ENCODE results near the gene SHB. TPM values are rescaled to one million over a fixed set of nuclear protein-coding genes. Genes with fewer than 3 reads are reported as not detected.

Gene SHB
- total RNA-seq, 1 donor from 2014 or later: 12.2 TPM

DNA sequence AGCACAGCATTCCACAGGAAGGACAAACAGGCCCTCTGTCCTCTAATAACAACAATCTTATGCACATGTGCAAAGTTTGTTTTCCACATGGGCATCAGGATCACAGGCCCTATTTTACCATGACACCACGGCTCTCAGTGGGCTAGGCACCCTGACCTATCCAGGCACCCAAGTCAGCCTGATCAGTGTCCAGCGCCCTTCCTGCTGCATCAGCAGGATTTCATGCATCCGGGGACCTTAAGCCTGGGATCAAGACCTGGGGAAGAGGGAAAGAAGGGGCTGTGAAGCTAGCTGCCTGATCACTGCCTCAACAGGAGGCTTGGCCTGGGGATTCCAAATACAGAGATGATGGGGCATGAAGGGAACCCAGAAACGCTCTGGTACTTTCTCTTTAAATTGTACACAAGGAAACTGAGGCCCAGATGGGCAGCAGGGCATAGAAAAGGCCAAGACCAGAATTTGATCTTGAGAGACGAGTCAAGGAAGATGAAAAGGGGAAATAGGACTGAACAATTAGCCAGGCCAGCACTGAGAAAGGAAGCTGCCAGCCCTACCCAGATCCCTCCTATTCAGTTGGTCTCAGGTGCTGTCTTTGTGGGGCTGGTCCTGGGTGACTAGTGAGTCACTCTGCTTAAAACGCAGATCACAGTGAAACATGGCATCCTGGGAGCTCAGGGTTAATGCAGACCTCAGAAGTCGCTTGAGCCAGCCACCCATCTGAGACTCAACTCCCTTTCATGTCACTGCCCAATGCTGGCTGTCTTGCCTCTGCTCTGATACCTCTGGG lies 57.9 kb downstream of the SHB start:
- DNase-seq (ENCODE audit: low spot score in 2 of 2) (no peak), FAIRE-seq (no peak)

DNA sequence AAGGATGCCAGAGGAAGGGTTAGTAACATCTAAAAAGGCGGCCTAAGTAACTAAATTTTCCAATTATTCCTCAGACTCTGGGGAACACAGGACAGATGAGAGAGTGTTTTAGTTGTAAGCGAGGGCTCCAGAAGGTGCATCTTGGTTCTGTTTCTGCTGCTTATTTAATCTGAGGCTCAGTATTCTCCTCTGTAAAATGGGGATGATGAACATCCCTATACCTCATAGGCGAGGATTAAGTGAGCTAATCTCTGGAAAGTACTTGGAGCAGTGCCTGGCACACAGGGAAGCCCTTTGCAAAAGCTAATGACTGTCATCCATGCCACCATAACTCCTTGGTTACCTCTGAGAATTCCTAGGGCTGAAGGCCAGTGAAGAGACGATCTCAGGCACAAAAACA lies 59.0 kb downstream of the SHB start:
- DNase-seq (ENCODE audit: low spot score in 2 of 2): no peak
- no peak for FAIRE-seq

DNA sequence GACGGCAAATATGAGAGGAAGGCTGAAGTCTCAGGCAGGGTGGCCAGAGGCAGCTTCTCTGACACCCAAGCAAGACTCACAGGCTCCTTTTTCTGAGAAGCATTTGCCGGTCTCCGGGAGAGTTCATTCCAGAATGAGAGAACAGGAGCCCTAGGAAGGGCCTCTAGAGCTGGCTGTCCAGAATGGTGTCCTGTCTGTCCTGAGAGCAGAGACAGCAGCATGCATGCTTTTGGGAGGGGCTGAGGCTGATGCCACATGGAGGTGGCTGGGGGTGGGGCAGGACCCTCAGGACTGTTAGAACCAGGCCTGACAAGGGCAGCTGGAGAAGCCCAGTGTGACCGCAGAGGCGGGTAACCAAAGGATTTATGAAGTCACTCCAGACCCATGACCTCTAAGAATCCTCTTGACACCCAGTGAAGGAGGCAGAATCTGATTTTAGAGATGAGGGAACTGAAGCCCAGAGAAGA lies 60.0 kb downstream of the SHB start:
- DNase-seq (ENCODE audit: low spot score in 2 of 2): no peak
- FAIRE-seq: no peak

DNA sequence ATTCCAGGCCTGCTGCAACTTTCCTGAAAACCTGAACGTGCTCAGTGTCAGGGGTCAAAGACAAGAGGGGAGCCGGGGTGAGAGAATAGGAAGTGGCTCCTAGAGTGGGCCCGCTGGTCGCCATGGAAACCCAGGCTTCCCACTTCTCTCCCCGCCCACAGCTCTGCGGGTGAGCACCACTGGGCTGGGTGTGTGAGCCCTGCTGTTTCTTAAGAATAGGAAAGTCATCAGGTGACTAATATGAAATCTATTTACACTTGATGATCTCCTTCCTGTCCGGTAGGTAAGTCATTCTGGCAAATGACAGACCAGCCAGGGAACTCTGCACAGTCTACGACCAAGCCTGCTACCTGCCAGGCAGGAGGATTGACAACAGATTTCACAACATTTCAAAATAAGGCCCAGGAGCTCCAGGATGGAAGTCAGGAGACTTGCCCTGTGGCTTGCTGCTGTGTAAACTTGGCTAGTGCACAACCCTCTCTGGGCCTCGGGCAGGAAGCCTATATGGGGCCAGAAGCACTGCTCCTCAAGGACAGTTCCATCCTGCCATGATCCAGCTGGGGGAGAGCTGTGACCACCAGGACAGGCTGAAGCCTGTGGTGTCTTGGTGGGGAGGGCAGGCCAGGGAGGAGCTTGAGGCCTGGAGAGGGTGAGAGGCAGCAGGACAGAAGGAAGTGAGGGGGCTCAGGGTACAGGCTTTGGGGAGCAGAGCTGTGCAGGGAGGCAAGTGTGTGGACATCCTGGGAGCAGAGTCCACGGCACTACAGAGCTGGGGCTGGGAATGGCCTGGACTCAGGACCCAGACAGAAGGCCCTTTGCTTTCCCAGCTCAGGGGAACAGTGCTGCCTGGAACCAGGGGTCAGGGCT lies 60.6 kb downstream of the SHB start:
- FAIRE-seq (no peak), DNase-seq (ENCODE audit: low spot score in 2 of 2) (peak in 1 of 2 donors; percentile 46)

DNA sequence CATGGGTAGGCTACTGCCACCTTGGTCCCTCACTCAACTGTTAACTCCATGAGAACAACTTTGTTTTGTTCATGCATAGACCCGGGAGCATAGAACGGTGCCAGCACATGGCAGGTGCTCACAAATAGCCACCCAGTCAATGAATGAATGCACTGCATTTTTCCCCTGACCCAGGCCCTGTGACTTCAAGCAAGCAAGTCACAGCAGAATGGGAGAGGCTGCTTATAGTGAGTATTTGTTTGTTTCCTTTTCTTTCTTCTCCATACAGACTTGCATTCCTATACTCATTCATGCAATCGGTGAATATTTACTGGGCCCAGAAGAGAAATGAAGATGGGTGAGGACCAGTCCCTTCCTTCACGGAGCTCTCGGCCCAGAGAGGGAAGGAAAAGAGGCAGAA lies 62.0 kb downstream of the SHB start:
- no peak for FAIRE-seq
- DNase-seq (ENCODE audit: low spot score in 2 of 2): no peak

DNA sequence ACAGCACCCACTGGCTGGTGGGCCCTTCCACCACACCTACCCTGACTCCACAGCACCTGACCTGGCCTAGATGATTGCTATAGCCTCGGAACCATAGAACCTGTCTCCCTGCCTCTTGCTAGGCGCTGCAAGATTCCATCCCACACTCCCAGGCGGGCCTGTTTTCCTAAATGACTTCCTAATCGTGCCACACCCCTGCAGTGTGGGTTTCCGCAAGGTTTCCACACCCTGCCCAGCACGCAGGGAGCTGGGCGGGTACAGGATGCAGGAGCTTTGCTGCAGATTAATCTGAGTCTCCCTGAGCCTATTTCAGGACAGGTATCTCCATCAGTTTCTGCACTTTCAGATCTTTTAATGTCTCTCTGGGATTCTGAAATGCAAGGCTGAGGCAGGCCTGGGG lies 62.9 kb downstream of the SHB start:
- DNase-seq (ENCODE audit: low spot score in 2 of 2): no peak
- no peak for FAIRE-seq

DNA sequence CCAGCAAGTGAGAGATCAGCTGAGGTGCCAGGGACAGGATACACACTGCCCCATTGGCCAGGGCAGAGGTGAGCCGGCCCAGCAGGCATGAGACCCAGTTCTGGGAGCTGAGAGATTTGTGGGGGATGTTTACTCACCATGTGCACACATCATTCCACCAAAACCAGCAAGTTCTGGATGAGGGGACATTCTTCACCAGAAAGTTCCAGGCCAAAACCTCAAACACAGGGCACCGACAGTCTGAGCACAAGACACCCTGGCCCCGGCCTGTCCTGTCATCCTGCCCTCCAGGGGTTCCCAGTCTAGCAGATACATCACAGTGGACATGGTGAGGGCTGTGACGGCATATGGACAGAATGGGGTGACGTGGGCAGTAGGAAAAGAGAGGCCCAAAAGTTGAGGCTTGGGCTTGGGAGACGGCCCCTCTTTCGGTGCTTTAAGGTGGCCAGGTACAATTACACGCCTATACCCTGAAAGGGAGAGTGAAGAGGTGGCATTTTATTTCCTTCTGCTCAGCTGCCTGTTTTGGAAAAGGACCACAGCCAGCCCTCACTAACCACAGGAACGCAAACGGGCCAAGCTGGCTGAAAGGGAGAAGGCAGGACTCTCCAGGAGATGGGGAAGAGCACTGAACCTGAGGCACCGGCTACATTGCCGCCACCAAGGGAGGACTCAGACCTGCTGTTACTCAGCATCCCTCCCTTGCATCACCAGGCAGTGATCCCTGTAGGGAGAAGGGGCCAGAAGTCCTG lies 64.0 kb downstream of the SHB start:
- FAIRE-seq (no peak), DNase-seq (ENCODE audit: low spot score in 2 of 2) (no peak)

DNA sequence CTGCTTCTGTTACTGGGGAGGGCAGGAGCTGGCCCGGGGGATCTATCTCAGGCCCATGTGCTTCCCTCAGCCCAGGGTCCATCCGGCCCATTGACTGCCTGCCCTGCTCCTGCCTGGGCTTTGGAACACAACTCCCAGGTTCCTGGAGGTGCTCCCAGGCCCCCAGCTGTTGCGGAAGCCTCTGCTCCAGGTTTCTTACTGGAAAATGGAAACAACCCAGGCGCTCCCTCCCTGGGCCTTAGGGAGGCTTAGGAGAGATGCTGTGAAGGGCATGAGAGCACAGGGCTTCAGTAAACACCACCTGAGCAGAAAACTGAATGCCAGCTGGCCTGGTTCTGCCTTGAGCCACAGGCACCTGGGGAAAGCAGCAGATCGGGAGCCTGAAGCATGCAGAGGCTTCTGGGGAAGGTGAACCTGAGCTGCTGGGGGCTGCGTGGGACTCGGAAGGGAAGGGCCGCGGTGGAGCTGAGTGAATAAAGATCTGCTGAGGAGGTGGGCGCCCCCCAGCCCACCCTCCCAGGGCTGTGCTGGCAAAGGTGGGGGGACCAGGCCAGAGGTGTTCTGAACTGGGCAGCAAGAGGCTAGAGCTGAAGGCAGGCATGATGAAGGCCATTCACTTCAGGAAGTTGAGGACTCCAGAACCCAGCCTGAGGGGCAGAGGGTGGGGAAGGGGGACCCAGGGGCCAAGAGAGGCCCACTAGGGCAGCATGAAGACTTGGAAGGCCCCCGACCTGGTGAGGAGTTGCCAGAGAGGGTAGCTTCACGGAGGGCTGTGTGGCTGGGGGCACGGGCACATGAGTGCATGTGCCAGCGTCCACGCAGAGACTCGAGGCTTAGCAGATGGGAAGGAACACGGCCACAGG lies 64.8 kb downstream of the SHB start:
- FAIRE-seq: no peak
- no peak for DNase-seq (ENCODE audit: low spot score in 2 of 2)

DNA sequence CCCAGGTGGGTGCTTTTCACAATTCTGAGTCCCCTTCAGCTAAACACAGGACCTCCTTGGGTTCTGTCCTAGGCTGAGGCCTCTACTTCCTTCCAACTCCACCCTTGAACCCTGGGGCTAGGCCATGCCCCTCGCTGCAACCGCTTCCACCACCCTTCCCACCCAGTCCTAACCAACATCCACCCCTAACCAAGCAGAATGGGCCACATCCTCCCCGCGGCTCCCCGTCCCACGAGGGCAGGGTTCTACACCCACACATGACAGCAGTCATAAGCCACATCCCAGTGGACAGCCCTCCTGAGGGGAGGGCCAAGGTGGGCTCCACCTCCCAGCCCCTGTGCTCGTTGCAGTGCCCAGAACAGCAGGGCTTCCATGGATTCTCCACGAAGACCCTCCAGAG lies 65.8 kb downstream of the SHB start:
- FAIRE-seq (no peak), DNase-seq (ENCODE audit: low spot score in 2 of 2) (no peak)

DNA sequence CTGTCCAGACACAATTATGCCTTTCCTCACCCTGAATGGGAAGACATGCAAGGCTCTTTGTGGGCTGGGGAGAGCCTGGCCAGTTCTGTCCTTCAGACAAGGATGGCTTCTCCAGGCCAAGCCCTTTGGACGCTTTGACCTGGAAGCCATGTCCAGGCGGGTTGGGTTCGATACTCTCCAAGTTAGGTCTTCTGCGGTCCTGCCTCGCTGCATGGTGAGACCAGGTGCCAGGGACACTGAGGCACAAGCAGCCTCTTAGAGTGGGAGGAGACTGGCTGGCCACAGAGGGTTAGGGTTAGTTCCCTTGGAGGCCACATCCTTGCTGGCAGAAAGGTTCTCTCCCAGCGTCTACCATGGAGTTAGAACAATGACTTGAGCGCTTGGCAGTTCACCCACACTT lies 67.6 kb downstream of the SHB start:
- FAIRE-seq (no peak), DNase-seq (ENCODE audit: low spot score in 2 of 2) (no peak)

DNA sequence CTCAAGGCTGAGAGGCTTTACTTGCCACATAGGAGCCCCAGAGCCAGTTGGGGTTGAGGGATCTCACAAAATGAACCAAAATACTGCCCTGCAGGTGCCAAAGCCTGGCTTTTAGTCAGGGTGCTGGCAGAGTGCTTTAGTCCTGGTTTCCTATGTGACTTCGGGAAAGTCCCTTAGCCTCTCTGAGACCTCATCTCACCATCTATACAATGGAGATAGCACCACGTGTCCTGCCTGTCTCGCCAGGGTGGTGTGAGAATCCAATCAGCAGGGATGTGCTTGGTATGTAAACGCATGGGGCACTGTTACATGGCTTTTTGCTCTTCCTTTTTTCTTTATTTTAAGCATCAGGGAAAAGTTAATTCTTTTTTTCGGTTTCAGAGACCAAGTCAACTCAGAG lies 68.3 kb downstream of the SHB start:
- DNase-seq (ENCODE audit: low spot score in 2 of 2) (no peak), FAIRE-seq (no peak)

DNA sequence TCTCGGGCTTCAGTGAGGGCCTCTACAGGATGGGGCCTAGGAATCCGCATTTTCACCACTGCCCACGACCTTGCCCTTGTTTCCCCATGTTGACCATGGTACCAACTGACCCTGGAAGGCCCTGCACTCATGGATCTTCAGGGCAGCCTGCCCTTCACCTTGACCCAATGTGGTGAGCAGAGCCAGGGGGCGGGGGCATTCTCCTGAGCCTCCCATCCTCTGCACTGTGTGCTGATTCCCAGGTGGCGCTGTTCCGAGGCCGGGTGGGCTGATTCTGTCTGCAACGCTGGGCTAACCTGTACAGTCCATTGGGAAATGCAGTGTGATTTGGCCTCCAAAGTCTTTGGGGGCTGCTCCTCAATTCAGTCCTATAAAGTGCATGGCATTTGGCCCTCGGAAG lies 68.7 kb downstream of the SHB start:
- FAIRE-seq: no peak
- no peak for DNase-seq (ENCODE audit: low spot score in 2 of 2)

DNA sequence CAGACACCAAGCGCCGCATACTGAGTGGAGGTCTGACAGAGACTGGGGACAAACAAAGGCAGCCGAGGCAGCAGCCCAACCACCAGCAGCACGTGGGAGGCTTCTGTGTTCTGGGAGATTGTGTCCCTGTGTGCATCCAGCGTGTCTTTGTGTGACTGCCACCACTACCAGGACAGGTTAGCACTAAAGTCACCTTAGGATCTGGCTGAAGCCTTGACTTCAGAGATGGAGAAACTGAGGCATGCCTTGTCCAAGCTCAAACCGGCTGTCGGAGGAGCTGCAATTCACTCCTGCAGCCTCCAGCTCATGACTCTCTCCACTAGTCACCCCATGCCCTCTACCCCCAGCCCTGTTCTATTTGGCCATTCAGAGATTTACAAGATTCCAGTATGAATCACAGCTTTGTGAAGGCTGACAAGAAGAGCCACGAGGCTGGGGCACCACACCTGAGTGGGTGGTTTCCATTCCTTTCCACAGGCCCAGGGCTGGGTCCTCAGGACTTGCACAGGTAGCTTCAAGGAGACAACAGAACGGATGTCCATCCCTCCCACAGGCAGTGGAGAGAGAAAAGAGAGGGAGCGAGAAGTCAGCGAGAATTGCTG lies 69.3 kb downstream of the SHB start:
- DNase-seq (ENCODE audit: low spot score in 2 of 2) (peak in 1 of 2 donors; percentile 30), FAIRE-seq (no peak)

DNA sequence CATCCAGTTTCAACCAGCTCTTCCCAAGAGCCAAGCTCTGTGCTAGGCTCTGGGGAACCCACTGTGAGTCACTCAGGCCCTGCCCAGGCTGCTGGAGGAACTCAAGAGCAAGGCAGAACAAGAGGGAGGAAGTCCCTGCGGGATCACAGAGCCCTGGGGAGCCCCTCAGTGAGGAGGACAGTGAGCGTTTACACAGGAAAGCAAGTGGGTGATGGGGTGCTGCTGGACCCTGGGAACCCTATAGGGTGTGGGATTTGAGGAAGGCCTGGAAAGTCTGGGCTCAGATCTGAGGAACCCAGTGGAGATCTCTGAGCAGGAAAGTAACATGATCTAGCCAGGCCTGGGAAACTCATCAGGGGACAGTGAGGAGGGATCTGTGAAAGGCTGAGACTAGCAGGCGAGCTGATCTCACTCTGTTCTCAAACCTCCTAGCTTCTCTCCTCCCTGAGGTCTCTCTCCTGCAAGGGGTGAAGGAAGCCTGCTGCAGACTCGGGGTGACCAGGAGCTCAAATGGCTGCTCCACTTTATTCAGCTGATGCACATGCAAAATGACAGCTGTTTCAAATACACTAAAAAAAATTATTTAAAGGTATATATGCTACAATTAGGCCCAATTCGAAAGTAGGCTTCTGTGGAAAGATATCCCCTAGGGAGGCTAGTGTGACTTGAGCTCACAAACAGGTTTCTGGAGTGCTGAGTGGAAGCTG lies 70.0 kb downstream of the SHB start:
- FAIRE-seq (no peak), DNase-seq (ENCODE audit: low spot score in 2 of 2) (no peak)

DNA sequence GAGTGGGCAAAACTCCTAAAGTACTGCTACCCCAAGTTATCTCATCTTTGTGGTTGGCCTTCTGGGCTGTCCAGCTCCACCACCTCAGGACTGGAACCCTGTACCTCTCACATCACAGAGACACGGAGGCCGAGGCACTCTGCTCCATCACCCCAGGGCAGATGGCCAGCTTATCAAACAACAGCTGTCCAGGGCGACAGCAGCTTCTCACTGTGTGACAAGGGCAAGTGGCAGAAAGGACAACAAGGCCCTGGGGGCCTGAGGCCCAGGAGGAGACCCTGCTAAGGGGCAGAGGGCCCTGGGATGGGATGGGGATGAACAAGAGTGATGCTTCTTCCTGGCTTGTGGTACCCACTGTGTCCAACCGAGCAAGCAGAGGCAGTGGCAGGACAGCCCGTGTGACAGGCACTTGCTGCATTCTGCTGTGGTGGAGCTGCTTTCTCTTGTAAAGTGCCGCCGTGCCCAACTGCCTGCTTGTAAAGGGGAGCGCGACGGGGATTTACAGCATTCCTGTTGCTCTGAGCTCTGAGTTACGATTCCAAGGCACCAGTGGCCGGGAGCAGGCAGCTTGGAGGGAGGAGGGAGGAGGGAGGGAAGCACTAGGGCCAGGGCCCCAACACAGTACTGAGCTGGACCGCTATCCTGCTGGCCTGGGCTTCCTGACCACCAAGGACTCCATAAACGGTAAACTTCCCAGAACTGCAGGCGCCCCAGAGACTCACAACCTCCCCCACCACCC lies 71.2 kb downstream of the SHB start:
- DNase-seq (ENCODE audit: low spot score in 2 of 2) (no peak), FAIRE-seq (no peak)

DNA sequence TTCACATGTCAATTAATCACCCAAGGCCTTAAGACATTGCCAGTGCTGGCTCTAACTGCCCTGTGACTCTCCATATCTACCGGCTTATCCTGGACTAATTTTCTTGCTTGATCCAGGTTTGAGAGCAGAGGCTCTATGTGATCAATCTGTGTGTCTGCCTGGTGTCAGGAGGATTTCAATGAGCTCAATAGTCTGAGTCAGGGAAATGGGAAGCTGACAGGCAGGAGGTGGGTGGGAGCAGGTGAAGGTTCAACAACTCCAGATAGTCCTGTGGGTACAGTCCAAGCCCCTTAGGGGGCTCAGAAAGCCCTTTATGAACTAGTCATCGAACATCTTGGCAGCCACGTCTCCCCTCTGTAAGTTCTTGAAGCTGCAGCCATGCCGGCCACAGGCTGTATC lies 72.2 kb downstream of the SHB start:
- no peak for FAIRE-seq
- no peak for DNase-seq (ENCODE audit: low spot score in 2 of 2)

DNA sequence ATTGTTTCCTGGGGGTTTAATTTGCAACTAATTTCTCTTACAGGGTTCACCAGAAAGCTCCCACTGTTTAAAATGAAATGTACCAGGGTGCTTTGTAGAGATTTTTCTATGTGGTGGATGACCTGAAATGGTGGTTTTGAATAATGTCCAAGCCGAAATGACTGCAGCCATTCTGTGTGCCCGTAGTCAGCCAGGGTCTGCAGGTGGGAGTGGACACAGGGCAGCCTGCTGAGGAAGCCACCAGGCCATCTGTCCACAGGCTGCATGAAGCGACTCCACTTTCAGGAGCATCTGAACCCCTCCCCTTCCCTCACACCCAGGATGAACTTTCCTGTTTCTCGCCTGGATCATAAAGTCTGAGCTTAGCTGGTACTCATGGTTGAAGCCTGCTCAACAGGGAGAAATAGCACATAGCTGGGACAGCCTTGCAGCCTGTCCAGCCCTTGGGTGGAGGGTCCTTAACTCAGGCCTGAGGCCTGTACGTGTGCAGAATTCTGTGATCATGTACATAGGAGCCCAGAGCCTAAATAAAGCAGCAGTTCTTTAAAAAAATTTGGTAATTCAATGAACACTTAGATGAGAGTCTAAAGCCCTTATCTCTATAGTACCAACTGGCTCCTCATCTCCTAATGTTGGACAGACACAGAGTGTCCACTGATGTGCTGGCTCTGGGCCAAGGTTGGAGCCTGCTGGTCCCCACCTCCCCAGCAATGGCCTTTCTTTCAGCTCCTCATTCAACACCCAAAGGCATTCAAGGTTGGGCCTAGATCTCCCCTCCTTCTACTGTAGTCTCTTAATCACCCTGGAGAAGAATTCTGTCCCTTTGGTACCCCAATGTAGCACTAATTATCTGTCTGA lies 72.8 kb downstream of the SHB start:
- no peak for FAIRE-seq

More for the DNA sequence above, 72.8 kb downstream of the SHB start:
- no peak for DNase-seq (ENCODE audit: low spot score in 2 of 2)
